GM19099 (cell line): ENCODE measurements around the gene AMIGO3.

ENCODE experiments used
- POLR2A ChIP-seq: IDR thresholded peaks from 3 replicates; pipeline ENCODE4 v1.6.1; 2011; ENCODE audit warnings: low read depth; ENCODE audit not compliant: insufficient read length; ENCODE audit errors: extremely low read depth

The AMIGO3 gene

DNA sequence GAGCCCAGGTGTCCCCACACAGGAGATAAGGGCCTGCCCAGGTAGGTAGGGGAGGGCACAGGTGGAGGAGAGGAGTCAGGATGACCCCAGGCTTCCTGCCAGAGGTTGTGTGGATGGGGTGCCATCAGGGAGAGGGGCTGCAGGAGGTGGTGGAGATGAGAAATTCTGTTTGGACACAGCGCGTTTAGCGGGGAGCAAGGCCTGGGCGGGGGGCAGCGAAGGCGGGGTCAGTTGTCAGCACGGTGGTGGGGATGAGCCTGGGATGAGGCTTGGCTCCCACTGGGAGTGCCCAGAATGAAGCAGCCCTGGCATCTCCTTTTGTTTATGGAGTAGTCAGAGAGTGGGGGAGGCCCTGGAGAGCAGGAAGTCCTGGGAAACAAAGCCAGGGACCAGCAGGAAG is 15.5 kb downstream of the AMIGO3 start:
- TF ChIP-seq POLR2A = no peak

DNA sequence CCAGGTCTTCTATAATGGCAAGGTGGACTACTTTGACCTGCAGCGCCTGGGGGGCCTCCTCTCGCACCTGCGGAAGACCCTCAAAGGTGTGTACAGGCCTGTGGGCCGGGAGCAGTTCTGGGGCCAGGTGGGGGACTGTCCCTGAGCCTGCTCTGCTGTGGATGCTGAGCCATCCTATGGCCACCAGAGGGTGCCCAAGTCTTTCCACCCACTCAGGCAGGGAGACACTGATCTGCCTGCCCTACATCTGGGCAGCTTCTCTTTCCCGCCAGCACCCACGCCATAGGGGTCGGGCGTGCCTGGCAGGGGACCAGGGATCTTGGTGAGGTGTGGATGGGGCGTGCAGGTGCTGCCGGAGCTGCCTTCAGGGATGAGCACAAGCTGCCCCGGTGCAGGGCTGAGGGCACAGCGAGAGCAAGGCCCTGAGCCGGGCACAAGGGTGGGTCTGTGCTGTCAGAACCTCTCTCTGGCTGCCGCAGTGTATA is 16.0 kb downstream of the AMIGO3 start:
- TF ChIP-seq POLR2A = no peak

DNA sequence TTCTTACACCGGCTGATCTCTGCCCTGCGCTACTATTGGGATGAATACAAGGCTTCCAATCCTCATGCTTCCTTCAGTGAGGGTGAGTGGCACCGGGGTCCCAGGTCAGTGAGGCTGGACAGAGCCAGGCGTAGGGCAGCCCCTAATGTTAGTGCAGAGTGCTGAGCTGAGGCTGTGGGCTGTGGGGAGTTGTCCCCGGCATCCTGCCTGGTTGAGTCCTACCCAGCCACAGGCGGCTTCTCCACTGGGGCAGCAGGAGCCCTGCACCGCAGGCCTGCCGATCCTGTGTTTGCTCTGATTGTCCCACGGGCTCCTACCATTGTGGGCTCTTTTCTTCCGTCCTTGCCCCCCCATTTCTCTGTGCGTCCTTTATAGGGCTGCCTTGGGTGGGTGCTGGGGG is 16.8 kb downstream of the AMIGO3 start:
- TF ChIP-seq POLR2A = no peak

DNA sequence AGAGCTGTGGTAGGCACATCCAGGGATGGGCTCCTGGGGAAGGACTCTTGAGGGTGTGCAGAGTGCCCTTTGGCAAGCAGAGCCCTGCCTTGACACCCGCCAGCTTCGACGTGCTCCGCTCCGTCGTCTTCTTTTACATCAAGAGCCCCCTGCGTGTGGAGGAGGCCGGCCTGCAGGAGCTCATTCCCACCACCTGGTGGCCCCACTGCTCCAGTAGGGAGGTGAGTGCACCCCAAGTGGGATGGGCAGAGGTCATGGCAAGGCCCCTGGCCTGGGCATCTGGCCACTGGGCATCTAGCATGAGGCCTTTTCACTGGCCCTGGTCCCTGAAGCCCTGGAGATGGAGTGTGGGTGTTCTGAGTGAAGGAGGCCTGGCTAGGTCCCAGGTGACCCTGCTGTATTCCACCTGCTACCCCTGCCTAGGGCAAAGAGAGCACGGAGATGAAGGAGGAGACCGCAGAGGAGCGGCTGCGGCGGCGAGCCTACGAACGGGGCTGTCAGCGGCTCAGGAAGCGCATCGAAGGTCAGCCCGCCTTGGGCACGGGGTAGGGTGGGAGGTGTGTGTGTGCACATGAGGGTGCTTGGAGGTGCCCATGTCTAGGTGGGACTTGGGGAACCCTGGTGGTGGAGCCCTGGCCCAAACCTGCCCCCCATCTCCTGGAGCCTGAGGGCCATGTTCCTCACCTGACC is 18.0 kb downstream of the AMIGO3 start:
- TF ChIP-seq POLR2A = no peak

DNA sequence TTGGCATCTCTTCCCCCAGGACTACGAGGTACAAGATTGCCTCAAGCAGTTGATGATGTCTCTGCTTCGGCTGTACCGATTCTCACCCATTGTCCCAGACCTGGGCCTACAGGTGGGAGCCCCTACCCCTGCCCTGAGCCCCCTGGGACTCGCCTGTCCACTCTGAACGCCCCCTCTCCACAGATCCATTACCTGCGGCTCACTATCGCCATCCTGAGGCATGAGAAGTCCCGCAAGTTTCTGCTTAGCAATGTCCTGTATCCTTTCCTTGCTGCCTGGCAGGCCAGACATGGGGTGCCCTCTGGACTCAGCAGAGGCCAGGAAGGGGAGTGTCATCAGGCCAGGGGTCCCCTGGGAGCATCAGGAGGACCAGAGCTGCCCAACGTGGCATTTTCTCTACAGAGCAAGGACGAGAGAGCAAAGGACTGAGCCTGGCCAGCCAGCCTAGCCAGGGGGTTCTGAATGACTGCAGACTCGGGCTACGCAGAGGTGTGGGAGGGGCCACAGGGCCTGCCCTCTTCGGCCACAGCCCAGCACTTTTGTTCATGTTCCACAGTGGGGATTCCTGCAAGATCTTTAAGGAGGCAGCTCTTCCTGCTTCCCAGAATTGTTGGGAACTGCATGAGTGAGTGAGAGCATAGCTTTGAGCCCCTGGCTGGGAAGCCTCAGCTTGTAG is 18.9 kb downstream of the AMIGO3 start:
- no peak for TF ChIP-seq POLR2A

DNA sequence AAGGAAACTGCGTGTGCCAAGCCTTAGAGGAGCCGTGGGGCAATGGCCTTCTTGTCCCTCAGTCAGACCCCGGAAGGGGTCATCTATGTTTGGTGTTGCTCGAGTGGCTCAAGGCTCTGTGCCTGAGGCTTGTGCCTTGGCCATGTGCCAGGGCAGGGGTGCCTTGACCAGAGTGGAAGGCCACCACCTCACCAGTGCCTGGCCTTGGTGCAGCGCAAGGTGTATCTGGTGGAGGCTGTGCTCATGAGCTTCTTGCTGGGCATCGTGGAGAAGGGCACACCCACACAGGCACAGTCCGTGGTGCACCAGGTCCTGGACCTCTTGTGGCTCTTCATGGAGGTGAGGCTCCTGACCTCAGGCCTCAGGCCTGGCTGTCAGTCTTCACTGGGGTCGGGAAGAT is 19.5 kb downstream of the AMIGO3 start:
- TF ChIP-seq POLR2A = no peak

DNA sequence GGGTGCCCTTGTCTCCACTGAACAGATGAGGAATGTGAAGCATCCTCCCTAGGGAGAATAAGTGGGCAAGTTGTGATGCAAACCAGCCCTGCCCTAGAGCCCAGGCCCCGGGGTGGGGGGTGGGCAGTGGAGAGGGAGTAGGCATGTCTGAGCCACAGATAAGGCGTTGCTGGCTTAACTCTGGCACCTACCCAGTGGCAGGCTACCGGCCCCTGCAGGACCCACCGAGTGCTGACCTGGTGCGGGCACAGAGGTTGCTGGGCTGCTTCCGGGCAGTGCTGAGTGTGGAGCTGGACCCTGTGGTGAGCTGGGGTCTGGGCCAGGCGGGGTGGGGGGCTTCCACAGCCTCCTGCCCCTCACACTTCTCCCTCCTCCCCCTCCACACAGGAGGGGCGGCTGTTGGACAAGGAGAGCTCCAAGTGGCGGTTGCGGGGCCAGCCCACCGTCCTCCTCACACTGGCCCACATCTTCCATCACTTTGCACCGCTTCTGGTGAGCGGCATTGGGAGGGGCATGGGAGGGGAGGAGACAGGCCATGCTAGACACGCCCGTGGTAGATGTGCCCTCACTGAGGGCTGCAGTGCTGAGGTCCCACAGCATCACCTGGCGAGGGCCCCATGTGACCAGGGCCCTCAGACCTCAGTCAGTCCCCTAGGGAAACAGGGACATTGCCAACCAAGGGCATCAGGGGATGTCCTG is 20.1 kb downstream of the AMIGO3 start:
- no peak for TF ChIP-seq POLR2A

DNA sequence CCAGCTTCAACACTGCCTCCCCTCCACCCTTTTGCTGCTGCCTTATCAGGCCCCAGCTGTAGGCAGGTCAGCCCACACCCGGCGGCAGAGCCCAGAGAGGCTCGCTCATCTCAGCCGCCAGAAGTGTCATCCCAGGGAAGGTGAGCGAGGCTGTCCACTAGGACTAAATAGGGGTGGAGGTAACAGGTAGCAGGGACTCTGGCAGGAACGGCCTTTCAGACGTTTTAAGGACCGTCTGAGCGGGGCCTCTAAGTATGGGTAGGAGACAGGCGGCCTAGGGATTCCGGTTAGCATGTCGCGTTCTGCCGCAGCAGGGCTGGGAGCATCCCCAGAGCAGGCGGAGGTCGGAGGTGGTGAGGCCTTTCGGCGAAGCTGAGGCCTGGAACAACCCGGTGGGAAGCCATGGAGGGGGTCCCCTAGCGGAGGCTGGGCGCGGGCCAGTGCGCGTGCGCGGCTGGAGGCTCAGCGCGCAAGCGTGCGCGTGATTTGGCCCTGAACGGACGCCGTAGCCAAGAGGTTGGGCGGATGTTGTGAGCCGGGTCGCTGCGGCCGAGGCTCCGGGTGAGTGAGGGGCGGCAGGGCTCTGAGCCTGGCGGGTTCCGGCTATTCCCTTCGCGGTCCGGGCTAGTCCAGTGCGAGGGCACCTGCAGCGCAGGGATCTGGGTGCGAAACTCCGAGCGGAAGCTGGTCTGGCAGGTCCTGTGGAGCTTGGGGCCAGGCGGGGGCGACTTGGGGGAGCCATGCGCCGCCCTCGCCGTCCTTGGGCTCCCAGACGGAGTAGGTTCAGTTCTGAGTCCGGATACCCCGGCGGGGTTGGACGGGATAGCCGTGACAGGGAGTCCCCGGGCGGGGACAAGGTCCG is 30.2 kb downstream of the AMIGO3 start, which contains the start of the genes MST1 and RNF123:
Gene MST1 (minus strand): TSS at position 429 of the 862 bp plus-strand sequence. CDS start 783 bp downstream, outside the sequence.
Gene RNF123 (plus strand): TSS at position 512 of the 862 bp plus-strand sequence. CDS start 1,609 bp downstream, outside the sequence.
- peak; percentile 70 for TF ChIP-seq POLR2A

DNA sequence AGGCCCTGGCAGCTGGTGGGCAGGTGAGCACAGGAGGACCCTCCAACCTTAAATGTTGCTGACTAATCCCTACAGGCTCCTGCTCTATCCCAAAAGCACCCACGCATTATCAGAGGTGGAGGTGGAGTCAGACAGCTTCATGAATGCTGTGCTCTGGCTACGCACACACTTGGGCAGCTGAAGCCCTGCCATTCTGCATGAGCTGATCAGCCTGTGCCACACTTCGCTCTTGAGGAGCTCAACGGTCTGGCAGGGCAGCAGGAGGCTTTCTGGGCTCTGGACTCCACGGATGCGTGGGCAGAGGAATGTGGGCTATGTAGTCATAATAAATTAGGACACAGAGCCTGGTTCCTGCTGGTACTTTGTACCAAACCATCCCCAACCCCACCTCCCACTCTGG is 36.3 kb downstream of the AMIGO3 start:
- TF ChIP-seq POLR2A = no peak

DNA sequence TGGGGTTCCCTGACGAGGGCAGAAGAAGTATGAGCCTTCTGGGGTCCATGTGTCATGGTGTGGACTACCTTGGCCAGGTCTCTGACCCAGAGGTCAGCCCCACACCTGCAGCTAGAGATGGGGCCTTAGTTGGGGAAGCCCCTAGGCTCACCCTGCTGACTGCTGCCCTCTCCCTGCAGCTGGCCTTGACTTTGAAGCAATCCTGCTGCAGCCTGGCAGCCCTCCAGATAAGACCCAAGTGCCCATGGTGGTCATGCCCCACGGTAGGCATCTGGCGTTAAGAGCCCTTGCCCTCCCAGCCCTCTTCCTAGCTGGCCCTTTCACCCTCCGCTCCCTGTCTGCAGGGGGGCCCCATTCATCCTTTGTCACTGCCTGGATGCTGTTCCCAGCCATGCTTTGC is 37.9 kb downstream of the AMIGO3 start:
- TF ChIP-seq POLR2A = no peak

DNA sequence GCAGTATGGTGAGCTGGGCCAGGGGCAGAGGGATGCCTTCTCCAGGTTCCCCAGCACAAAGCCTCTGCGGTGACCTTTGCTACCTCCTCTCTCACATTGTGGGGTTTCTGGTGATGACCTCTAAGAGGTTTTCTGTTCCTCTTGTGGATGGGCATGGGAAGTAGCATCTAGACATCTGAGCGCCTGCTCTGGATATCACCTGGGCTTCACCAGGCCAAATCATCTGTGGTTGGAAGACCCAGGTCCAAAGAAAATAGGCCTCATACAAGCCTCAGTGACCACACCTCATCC is 38.3 kb downstream of the AMIGO3 start:
- no peak for TF ChIP-seq POLR2A

DNA sequence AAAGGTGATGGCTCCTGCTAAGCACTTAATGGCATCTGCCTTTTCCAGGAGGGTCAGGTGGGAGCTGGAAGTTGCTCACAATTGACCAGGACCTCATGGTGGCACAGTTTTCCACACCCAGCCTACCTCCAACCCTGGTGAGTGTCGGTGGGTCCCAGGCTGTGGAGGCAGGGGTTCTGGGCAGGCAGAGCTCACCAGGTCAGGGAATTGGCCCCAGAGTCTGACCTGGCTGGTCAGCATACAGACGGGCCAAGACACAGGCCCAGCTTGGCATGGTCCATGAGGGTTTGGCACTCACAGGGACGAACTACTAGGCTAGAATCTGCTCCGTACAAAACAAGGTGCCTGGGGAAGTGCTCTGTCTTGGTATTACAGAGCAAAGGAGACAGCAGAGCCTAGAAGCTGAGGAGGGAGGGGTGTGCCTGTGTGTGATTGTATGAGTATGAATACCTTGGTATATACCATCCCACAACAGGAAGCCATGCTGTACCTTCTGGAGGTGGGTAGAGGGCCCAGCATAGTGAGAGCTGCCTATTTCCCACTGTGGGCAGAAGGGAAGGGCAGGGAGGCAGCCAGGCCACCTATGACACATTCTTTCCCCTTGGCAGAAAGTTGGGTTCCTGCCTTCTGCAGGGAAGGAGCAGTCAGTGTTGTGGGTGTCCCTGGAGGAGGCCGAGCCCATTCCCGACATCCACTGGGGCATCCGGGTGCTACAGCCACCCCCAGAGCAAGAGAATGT is 38.8 kb downstream of the AMIGO3 start:
- no peak for TF ChIP-seq POLR2A

DNA sequence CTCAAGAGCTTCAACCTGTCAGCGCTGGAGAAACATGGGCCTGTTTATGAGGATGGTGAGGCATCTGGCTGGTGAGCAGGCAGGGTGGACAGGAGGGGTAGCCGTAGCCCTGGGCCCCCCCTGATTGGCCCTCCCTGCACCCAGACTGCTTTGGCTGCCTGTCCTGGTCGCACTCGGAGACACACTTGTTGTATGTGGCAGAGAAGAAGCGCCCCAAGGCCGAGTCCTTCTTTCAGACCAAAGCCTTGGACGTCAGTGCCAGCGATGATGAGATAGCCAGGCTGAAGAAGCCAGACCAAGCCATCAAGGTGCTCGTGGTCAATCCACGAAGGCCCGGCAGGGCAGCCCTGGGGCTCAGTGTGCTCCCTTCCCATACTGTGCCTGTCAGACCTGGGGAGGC is 43.6 kb downstream of the AMIGO3 start:
- TF ChIP-seq POLR2A = no peak

DNA sequence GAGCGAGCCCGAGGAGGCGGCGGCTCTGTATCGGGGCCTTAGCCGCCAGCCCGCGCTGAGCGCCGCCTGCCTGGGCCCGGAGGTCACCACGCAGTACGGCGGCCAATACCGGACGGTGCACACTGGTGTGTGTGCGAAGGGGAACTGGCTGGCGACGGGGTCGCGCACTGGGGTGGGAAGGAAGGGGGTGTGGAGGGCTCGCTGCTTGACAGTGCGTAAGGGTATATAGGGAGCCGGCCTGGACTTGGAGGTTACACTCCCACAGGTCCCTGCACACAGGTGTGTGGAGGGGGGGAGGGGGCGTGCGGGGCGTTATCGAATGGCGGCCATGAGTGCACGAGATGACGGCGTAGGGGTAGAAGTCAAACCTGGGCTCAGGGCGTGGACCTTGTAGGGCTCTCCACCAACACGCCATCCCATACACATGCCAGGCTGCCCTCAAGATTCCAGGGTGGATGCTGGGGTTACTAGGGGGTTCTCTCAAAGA is 44.9 kb downstream of the AMIGO3 start:
- no peak for TF ChIP-seq POLR2A

DNA sequence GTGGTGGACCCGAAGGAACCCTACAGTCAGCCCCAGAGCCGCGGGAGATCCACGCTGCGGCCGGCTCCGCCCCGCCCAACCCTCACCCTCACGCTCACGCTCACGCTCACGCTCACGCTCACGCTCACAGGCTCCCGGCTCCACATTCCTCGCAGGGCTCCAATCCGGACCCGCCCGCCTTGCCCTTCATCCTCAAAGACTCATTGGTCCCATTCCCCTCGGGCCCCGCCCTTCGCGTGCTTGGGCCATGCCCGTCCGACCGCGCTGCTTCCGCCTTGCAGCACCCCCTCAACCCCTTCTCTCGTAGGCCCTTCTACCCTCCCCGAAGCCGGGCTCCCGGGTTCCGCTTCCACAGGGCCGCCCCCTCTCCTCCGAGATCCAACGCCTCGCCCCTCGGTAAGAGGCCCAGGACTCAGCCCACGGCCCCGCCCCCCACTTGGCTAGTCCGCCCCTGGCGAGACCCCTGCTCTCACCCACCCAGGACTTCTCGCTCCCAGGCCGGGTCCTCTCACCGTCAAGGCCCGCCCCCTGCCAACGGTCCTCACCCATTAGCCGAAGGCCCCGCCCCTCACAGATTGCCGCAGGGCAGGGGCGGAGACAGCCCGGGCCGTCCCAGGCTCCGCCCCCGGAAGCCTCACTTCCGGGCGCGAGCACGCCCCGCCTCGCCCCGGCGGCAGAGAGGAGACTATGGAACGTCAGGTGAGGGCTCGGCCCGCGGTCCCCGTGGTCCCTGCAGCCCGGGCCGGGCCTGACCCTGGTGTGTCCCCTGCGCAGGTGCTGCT is 45.6 kb downstream of the AMIGO3 start, which contains the start of gene APEH:
Gene APEH (plus strand): TSS at position 637 of the 782 bp plus-strand sequence. CDS start 51 bp downstream, at position 688.
- peak; percentile 83 for TF ChIP-seq POLR2A
